Kidney epithelial cell (primary cell): ENCODE results near the gene NHERF2. TPM values are rescaled to one million over a fixed set of nuclear protein-coding genes. Genes with fewer than 3 reads are reported as not detected.

ENCODE experiments used
- DNase-seq: peaks from one replicate; pipeline ENCODE4 v3.0.0-alpha.2; 2010; ENCODE audit warnings: low read depth
- H3K27me3 ChIP-seq: 2 replicates; pipeline ENCODE4 v1.6.0; 2011; ENCODE audit warnings: low read length; ENCODE audit not compliant: control insufficient read depth, insufficient read depth
- H3K36me3 ChIP-seq: 2 replicates; pipeline ENCODE4 v1.5.1; 2011; ENCODE audit warnings: low read length; ENCODE audit not compliant: control insufficient read depth, insufficient read depth
- H3K4me3 ChIP-seq: 2 replicates; pipeline ENCODE4 v1.5.1; 2011; ENCODE audit warnings: low read depth, mild to moderate bottlenecking, control low read depth, low read length
- CTCF ChIP-seq: IDR thresholded peaks from 2 replicates; pipeline ENCODE4 v1.5.1; 2011; ENCODE audit warnings: mild to moderate bottlenecking, moderate library complexity, low read length, control low read depth, inconsistent platforms; ENCODE audit not compliant: insufficient read depth, poor library complexity, severe bottlenecking
- total RNA-seq: library from RNA; depleted of rRNA; stranded (reverse); fragments of >200 nt; gene quantifications from 2 replicates; pipeline ENCODE4 v1.2.3, GENCODE V29; 2015

Gene NHERF2
- total RNA-seq, 1 donor from 2014 or later, result 27.5 TPM

DNA sequence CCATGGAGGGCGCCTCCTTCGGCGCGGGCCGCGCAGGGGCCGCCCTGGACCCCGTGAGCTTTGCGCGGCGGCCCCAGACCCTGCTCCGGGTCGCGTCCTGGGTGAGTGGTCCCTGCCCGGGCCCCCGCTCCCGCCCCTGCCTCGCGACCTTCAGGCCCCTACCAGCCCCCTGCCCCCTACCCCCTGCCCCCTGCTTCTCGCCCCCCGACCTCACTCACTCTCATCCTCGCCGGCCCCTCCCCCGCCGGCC is 36.7 kb upstream of the NHERF2 start:
- no peak for DNase-seq
- Histone ChIP-seq H3K27me3 (peaks cover 29% of the 10 kb centered on the region), H3K36me3 (peaks cover 5% of the 10 kb centered on the region), H3K4me3 (peak overlapping the region; percentile 31)
- TF ChIP-seq CTCF, result no peak

- Histone ChIP-seq H3K4me3 (peak overlapping the region; percentile 31), H3K36me3 (peaks cover 5% of the 10 kb centered on the region)
- TF ChIP-seq CTCF, result no peak
Measured at GRCh38 chr16:1990351-1991134, 36.2 kb upstream of the NHERF2 start.

GRCh38 chr16:1991135-1991551 is 35.6 kb upstream of the NHERF2 start:
- Histone ChIP-seq H3K36me3 (peaks cover 2% of the 10 kb centered on the region), H3K4me3 (no peak overlapping the region), H3K27me3 (peaks cover 29% of the 10 kb centered on the region)
- TF ChIP-seq CTCF, result no peak
- no peak for DNase-seq

More at GRCh38 chr16:1990351-1991134, 36.2 kb upstream of the NHERF2 start:
- H3K27me3 ChIP-seq, result peaks cover 29% of the 10 kb centered on the region
- DNase-seq, result no peak

DNA sequence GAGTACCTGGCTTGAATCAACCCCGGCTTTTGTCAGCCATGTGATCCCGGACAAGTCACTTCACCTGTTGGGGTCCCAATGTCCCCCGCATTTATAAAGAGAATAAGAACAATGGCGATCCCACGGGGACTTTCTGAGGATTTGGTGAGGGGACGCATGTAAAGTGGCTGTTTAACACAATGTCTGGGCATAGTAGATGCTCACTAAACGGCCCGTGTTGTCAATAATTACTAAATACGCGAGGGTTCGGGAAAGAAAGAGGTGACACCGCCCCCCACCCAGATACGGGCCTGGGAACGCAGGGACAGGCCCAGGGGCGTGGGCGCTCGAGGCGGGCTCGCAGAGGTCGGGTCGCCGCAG is 35.1 kb upstream of the NHERF2 start:
- Histone ChIP-seq H3K4me3 (peak overlapping the region; percentile 33), H3K36me3 (no peaks in the 10 kb centered on the region), H3K27me3 (peaks cover 29% of the 10 kb centered on the region)
- DNase-seq, result no peak
- TF ChIP-seq CTCF, result no peak

- no peak for TF ChIP-seq CTCF
Measured at GRCh38 chr16:1991948-1992703, 34.6 kb upstream of the NHERF2 start.

More at GRCh38 chr16:1991948-1992703, 34.6 kb upstream of the NHERF2 start:
- peak overlapping the region; percentile 33 for H3K4me3 ChIP-seq
- DNase-seq, result peak; percentile 42
- no peaks in the 10 kb centered on the region for H3K36me3 ChIP-seq
- peaks cover 29% of the 10 kb centered on the region for H3K27me3 ChIP-seq
